Measurements from ENCODE around the gene NLGN2.
"Not testable (repeated sequence)": the region's sequence is repeated elsewhere in the genome, so short reads cannot be mapped to it uniquely, and the experiment has no call there.

NLGN2 gene

DNA sequence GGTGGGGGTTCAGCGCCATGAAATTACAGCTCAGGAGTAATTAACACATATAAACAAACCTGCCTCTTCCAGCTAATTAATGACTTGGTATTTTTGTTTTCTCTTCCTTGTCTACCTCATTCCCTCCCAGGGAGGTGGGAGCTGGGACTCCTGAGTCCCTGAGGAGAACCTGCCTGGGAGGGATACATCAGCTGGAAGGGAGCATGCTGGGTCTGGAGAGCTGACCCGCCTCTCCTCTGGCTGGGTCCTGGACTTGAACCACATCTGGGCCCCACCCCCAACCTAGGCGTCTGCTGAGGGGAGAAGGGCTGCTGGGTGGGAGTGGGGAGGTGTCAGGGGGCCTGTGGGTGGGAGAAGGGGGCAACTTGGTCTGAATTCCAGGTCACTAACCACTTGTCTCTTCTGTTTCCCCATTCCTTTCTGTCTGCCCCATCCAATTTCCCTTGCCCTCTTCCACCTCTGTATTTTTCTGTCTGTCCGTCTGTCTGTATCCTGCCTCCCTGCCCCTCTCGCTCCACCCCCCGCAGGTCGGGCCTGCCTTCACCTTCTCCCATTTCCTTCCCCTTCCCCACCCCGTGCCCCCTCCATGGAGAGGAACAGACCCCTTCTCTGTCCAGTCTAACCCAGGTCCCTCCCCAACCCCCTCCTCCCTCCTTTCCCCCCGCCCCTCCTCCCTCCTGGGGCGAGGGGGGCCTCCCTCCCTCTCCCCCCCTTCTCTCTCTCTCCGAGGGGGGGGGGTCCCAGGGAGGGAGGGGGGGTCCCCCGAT, at the start of gene NLGN2:
Gene NLGN2, plus strand, starts transcription at position 361 of the 767 bp plus-strand sequence. CDS start 411 bp downstream, outside the sequence.
- no peak for DNase-seq (ENCODE audit: low read depth in 2 of 3, low spot score in 2 of 3)

DNA sequence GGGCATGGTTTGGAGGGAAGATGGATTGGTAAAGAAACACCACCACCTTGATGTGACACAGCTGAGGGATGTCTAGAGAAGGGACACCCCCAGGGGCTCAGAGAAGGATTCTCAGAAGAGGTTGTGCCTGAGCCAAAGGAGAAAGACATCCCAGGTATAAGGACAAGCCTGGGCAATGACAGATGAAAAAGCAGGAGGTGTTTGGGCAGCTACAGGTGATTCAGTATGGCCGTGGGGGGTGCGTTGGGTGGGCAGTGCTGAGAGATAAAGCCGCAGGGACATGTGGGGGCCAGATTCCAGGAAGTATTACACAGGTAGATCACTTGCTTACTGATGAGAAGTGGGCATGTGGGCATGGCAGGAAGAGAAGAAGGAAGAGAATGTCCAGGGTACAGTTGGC, 45.7 kb upstream of the NLGN2 start:
- no peak for DNase-seq (ENCODE audit: low read depth in 2 of 3, low spot score in 2 of 3)

DNA sequence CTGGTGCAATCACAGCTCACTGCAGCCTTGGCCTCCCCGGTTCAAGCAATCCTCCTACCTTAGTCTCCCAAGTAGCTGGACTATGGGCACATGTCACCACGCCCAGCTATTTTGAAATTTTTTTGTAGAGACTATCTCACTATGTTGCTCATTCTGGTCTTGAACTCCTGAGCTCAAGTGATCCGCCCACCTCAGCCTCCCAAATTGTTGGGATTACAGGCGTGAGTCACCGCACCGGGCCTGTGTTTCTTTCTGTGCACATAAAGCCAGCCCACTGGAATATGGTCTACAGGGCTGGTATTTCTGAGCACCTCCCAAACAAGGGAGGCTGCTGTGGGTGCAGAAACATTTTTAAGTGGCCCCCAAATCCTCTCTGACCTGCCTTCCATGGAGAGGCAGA, 44.3 kb upstream of the NLGN2 start:
- DNase-seq (ENCODE audit: low read depth in 2 of 3, low spot score in 2 of 3), result no peak

DNA sequence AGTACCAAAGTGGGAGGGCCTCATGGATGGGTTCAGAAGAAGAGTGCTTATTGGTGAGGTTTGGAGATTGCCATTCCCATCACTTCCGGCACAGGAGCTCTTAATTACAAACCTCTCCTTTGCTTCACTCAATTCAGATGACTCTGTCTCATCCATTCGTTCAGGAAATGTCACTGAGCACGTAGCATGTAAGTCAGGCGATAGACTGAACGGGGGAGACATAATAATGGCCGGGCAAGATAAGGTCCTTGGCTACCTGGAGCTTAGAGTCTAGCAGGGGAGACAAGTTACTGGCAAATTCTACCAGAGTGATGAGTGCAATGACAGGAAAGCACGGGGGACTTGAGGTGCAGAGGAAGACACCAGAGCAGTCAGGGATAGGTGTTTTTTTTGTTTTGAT, 41.7 kb upstream of the NLGN2 start:
- DNase-seq (ENCODE audit: low read depth in 2 of 3, low spot score in 2 of 3), result not testable (repeated sequence)

DNA sequence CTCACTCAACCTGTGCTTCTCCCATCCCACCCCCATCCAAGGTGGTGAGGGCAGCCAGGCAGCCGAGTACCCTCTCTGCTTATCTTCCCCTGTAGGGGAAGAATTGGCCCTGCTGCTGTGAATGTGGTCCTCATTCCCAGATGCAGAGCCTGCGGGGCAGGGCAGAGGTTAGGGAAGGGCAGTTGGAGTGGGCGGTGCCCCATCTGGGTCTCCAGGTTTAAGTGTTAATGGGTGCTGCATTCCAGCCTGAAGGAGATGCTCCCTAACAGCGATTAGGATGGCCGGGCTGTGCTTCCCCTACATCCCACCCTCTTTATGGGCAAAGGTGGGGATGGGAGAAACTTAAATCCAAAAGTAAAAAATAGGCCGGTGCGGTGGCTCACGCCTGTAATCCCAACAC, 40.6 kb upstream of the NLGN2 start:
- DNase-seq (ENCODE audit: low read depth in 2 of 3, low spot score in 2 of 3), result no peak

DNA sequence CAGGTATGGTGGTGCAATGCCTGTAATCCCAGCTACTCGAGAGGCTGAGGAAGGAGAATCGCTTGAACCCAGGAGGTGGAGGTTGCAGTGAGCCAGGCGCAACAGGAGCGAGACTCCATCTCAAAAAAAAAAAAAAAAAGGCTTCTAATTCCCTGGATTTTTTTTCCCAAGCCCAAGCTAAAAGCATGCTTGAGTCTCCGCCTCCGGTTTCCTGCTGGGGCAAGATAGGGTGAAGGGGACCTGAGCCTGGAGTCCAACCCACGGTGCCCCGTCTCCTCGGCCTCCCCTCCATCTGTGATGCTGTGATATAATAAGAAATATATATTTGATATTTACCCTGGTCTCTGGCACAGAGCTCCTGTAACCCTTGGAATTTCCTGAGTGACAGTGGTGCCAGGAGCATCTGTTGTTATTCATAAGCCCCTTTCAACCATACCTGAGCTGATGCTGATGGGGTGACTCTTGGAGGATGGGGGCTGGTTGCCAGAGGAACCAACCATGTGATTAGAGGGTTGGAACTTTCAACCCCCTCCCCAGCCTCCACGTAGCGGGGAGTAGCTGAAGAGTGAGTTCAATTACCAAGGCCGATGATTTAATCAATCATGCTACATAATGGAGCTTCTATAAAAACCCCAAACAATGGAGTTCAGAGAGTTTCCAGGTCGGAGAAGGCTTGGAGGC, 39.6 kb upstream of the NLGN2 start:
- DNase-seq (ENCODE audit: low read depth in 2 of 3, low spot score in 2 of 3), result no peak

DNA sequence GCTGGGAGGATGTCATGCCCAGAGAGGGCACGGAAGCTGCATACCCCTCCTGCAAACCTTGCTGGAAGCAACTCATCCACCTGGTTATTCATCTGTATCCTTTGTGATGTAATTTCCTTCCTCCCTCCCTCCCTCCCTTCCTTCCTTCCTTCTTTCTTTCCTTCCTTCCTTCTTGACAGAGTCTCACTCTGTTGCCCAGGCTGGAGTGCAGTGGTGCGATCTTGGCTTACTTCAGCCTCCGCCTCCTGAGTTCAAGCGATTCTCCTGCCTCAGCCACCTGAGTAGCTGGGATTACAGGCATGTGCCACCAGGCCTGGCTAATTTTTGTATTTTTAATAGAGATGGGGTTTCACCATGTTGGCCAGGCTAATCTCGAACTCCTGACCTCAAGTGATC, 39.0 kb upstream of the NLGN2 start:
- DNase-seq (ENCODE audit: low read depth in 2 of 3, low spot score in 2 of 3), result not testable (repeated sequence)

DNA sequence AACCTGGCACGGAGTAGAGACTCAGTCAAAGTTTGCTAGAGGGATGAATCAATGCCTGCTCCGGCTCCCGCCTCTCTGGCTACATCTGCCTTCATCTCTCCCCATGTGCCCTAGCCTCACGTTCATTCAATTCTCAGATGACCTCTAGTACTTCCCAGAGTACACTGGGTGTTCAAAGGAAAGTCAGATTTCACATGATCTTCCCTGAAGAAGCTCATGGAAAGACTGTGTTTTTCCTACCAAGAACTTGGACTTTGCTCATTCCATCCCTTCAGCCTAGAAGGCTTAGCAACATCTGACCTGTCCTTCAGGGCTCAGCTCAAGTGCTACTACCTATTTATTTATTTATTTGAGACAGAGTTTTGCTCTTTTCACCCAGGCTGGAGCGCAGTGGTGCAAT, 37.8 kb upstream of the NLGN2 start:
- no peak for DNase-seq (ENCODE audit: low read depth in 2 of 3, low spot score in 2 of 3)

DNA sequence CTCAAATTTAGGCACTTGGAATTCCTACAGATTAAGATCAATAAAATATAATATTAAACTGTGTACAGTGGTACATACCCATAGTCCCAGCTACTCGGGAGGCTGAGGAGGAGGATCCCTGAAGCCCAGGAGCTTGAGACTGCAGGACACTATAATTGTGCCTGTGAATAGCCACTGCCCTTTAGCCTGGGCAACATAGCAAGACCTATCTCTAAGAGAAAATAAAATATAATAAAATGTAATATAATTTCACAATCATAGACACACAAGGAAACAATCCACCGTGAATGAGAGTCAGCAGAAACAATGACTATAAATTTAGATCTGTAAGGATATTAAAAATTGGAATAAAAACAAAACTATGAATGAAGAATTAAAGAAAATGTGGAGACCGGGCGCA, 36.8 kb upstream of the NLGN2 start:
- DNase-seq (ENCODE audit: low read depth in 2 of 3, low spot score in 2 of 3), result no peak

DNA sequence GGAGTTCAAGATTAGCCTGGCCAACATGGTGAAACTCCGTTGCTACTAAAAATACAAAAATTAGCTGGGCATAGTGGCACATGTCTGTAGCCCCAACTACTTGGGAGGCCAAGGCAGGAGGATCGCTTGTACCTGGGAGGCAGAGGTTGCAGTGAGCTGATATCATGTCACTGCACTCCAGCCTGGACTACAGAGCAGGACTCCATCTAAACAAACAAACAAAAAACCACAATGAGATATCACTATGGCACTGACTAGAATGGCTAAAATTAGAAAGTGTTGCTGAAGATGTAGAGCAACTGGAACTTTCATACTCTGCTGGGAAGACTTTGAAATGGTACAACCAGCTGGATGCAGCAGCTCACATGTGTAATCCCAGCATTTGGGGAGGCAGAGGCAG, 33.3 kb upstream of the NLGN2 start:
- DNase-seq (ENCODE audit: low read depth in 2 of 3, low spot score in 2 of 3), result no peak

DNA sequence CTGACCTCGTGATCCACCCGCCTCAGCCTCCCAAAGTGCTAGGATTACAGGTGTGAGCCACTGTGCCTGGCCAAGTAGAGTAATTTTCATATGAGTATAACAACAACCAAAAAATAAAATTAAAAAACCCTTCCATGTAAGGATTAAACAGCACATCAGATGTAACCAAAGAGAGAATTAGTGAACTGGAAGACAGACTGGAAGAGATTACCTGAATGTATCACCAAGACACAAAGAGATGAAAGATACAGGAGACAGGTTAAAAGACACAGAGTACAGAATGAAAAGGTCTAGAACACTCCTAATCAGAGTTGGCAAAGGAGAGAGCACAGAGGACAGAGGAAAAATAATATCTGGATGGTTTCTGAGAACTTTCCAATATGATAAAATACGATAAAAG, 28.5 kb upstream of the NLGN2 start:
- DNase-seq (ENCODE audit: low read depth in 2 of 3, low spot score in 2 of 3), result no peak

DNA sequence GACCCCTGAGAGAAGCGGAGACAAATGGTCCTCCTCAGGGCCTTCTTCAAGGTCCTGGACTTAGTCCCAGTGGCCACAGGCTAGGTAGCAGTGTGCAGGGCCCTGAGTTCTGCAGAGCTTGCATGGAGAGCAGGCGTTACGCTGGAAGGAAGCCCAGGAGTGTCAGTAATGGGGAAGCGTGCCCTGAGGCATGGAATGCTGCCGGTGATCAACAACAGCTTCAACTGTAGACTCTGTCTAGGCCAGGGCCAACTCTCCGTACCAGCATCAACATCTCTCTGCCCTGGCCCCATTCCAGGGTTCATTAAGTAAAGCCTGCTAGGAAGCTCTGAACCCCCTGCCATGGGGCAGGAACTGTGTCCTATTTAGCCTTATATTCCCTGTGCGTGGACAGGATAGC, 27.3 kb upstream of the NLGN2 start:
- DNase-seq (ENCODE audit: low read depth in 2 of 3, low spot score in 2 of 3), result no peak

DNA sequence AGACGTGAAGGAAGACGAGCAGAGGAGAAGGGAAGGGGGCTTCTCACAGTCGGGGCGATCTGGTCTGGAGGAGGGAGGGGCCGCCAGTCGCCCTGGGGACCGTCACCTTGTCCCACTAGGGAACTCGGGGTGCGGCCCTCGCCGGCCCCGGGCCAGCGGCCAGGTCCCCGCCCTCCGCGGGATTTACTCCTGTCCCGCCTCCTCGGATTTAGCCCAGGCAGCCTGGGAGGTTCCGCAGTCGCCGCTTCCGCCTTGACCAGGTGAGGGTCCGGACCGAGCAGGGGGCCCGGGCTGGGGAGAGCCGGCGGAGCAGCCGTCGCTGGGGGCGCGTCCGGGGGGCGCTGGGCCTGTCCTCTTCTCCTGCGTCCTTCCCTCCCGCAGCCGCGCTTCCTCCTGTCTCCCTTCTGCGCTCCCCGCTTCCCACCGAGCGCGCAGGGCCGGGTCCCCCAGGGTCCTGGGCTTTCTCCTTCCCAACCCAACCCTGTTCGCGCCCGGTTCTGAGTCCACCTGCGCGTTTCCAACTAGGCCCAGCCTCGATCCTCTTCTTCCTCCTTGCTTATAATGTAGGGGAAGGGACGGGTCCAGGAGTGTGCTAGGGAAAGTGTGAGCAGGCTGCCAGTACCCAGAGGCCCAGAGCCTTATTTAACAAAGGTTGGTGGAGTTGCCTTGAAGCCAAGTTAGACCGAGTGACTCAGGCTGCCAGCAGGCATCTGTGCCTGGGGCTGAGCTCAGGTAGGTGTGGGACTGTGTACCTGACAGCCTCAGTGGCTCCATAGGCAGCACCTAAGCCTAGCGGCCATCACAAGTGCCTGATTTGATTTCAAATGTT, 26.6 kb upstream of the NLGN2 start, which contains the start of gene TNK1:
Gene TNK1, plus strand, starts transcription at position 235 of the 829 bp plus-strand sequence. CDS start 1,838 bp downstream, outside the sequence.
- no peak for DNase-seq (ENCODE audit: low read depth in 2 of 3, low spot score in 2 of 3)

DNA sequence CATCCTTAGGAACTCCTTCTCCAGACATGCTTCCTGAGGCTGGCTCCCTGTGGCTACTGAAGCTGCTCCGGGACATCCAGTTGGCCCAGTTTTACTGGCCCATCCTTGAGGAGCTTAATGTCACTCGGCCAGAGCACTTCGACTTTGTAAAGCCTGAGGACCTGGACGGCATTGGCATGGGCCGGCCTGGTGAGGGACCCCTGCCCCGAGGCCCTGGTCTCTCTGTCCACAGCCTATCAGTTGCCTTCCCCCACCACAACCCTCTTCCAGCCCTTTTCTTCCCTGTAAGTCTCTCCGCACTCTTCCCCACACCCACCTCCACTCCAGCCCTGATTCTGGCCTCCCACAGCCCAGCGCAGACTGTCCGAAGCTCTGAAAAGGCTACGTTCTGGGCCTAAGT, 24.7 kb upstream of the NLGN2 start:
- DNase-seq (ENCODE audit: low read depth in 2 of 3, low spot score in 2 of 3), result no peak

DNA sequence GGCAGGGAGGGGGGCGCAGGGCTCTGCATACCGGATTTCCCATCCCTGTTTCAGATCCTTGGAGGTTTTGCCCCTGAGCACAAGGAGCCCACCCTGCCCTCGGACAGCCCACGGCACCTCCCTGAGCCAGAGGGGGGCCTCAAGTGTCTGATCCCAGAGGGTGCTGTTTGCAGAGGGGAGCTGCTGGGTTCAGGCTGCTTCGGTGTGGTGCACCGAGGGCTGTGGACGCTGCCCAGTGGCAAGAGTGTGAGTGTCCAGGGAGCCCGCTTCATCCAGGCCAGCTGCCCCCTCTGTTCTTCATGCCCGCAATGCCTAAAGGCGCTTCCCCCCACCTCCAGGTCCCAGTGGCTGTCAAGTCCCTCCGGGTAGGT, 24.3 kb upstream of the NLGN2 start:
- DNase-seq (ENCODE audit: low read depth in 2 of 3, low spot score in 2 of 3), result no peak

DNA sequence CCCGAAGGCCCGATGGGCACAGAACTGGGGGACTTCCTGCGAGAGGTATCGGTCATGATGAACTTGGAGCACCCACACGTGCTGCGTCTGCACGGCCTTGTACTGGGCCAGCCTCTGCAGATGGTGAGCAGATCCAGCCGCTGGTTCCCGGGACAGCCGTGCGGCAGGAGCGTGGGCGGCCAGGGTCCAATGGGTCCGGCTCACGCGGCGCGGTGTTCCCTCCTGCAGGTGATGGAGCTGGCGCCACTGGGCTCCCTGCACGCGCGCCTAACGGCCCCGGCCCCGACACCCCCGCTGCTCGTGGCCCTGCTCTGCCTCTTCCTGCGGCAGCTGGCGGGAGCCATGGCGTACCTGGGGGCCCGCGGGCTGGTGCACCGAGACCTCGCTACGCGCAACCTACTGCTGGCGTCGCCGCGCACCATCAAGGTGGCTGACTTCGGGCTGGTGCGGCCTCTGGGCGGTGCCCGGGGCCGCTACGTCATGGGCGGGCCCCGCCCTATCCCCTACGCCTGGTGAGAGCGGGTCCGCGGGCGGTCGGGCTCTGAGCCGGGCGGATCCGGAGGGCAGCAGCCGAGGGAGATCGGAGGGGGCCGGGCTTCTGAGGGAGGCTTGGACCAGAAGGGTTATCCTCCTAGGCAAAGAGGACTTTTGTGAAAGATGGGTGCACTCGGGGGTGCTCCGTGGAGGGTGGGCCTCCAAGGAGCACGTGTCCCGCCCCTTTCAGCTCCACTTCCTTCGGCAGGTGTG, 23.7 kb upstream of the NLGN2 start:
- DNase-seq (ENCODE audit: low read depth in 2 of 3, low spot score in 2 of 3), result peak; percentile 47 to 68 (median 58)

DNA sequence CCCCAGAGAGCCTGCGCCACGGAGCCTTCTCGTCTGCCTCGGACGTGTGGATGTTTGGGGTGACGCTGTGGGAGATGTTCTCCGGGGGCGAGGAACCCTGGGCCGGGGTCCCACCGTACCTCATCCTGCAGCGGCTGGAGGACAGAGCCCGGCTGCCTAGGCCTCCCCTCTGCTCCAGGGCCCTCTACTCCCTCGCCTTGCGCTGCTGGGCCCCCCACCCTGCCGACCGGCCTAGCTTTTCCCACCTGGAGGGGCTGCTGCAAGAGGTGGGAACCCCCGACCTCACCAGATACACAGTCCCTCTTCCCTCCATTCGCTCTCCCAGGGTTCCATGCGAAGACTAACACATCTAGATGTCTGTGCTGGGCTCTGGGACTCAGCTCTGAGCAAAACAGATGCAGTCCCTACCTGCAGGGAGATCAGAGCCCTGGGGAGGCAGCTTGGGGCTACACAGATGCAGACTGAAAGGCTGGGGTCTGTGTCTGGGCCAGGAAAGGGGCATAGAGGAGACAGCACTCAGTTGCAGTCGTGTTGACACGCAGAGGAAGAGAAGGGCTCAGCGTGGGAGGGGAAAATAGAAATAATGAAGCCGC, 23.1 kb upstream of the NLGN2 start:
- no peak for DNase-seq (ENCODE audit: low read depth in 2 of 3, low spot score in 2 of 3)

DNA sequence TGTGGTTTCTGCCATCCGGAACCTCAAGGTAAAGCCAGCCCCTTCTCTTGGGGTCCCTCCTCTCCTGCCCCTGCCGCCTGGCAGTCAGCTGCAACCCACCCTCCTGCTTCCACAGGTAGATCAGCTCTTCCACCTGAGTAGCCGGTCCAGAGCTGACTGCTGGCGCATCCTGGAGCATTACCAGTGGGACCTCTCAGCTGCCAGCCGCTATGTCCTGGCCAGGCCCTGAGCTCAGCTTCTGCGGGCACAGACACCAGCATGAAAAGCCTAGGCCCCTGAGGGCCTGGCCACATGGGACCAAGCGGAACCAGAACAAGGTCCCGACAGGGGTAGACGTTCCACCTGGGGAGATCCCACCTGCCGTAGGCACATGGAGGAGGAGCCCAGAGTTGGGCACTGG, 18.8 kb upstream of the NLGN2 start:
- no peak for DNase-seq (ENCODE audit: low read depth in 2 of 3, low spot score in 2 of 3)

DNA sequence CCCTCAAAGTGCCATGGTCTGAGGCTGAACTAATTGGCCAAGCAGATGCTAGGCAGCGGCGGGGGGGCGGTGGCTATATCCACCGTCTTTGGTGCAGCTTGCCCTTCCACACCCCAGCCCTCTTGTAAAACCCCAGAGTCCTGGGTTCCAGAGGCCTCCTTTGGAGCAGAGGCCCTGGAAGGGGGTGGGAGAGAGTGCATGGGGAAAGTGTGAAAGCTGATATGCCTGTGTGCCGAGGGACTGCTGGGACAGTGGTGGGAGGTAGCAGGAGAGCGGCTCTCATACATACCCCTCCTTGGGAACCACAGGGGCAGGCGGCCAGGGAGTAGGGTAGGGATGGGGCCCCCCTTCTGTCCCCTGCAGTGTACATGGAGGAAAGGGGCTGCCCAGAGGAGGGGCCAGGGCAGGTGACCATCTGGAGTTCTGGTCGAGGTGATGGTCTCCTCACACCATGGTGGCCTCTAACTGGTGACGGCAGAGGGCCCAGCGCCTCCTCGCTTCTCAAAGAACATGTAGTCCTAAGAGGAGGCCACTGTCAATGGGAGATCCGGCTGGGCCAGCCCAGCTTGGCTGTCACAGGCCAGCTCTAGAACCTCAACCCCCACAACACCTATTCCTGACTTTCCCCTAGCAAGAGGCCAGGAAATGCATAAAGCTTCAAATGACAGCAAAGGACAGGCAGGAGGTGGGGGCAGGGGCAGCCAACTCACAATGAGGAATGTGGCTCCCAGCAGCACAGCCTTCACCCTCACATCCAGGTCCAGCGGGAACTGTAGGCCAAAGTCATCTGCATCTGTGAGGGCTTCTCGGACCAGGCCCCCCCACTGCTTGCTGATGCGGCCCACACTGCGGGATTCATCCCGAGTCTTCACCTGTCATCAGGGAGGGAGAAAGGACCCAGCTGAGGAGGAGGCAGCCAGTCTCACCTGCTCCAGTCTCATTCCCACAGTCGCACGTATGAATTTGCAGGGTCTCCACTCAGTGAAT, 17.4 kb upstream of the NLGN2 start:
- no peak for DNase-seq (ENCODE audit: low read depth in 2 of 3, low spot score in 2 of 3)

DNA sequence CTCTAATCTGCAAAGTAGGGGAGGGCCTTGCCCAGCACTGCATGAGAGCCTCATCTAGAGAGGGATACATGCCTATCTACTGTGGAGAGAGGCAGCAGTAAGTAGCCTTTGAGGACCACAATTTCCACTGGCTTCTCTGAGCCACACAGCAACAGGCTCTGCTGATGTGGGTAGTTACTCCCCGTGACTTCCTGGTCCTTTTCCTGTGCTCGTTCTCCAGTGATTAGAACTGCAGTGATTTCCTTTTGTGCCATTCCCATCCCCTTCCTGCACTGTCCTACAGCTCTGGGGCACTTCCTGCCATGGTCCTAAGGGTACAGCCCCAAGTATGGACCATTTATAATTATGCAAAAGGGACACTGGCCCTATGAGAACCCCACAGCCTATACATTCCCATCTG, 16.3 kb upstream of the NLGN2 start:
- DNase-seq (ENCODE audit: low read depth in 2 of 3, low spot score in 2 of 3), result no peak

Measured in activated CD8-positive, alpha-beta memory T cell treated with anti-CD3 and anti-CD28 coated beads for 48 hours (primary cell).